Nephron progenitor cell (in vitro differentiated cells): ENCODE data around the gene PHTF1.

ENCODE experiments used
- DNase-seq: peaks from one replicate; pipeline ENCODE4 v3.0.0; 2021
- H3K27ac Mint-ChIP-seq: 2 replicates; pipeline ENCODE4 v1.8.0; 2021; ENCODE audit warnings: mild to moderate bottlenecking, moderate library complexity, mixed read lengths
- H3K27me3 Mint-ChIP-seq: 2 replicates; pipeline ENCODE4 v1.8.0; 2021; ENCODE audit warnings: mild to moderate bottlenecking, low read depth, mixed read lengths; ENCODE audit not compliant: poor library complexity
- H3K36me3 Mint-ChIP-seq: 2 replicates; pipeline ENCODE4 v1.8.0; 2021; ENCODE audit warnings: low read depth, mixed read lengths
- H3K4me1 Mint-ChIP-seq: 2 replicates; pipeline ENCODE4 v1.8.0; 2021; ENCODE audit warnings: mixed read lengths
- H3K4me3 Mint-ChIP-seq: 2 replicates; pipeline ENCODE4 v1.8.0; 2021; ENCODE audit warnings: mild to moderate bottlenecking, moderate library complexity, mixed read lengths
- H3K9me3 Mint-ChIP-seq: 2 replicates; pipeline ENCODE4 v1.8.0; 2021; ENCODE audit warnings: mild to moderate bottlenecking, moderate library complexity, mixed read lengths
- CTCF ChIP-seq: fragments of 200-600 bp; sonication (generic); IDR thresholded peaks from 2 replicates; pipeline ENCODE4 v1.5.0; 2021; ENCODE audit warnings: antibody characterized with exemption

The PHTF1 gene

GRCh38 chr1:113675302-113675701 lies 84.0 kb downstream of the PHTF1 start:
- Mint-ChIP-seq H3K4me1 (peaks cover 16% of the 10 kb centered on the region), H3K9me3 (no peaks in the 10 kb centered on the region), H3K27ac (no peak overlapping the region), H3K4me3 (no peak overlapping the region), H3K27me3 (no peaks in the 10 kb centered on the region), H3K36me3 (peaks cover 16% of the 10 kb centered on the region)
- TF ChIP-seq CTCF: no peak
- no peak for DNase-seq

GRCh38 chr1:113674591-113674990 lies 84.7 kb downstream of the PHTF1 start:
- Mint-ChIP-seq H3K4me3 (no peak overlapping the region), H3K4me1 (peaks cover 16% of the 10 kb centered on the region), H3K27ac (no peak overlapping the region), H3K27me3 (no peaks in the 10 kb centered on the region), H3K36me3 (peaks cover 16% of the 10 kb centered on the region), H3K9me3 (no peaks in the 10 kb centered on the region)
- no peak for TF ChIP-seq CTCF
- DNase-seq: no peak

- TF ChIP-seq CTCF: no peak
- H3K36me3 Mint-ChIP-seq: peaks cover 21% of the 10 kb centered on the region
- no peak overlapping the region for H3K27ac Mint-ChIP-seq
- peaks cover 3% of the 10 kb centered on the region for H3K9me3 Mint-ChIP-seq
- peaks cover 9% of the 10 kb centered on the region for H3K4me1 Mint-ChIP-seq
- no peak overlapping the region for H3K4me3 Mint-ChIP-seq
- no peak for DNase-seq
- no peaks in the 10 kb centered on the region for H3K27me3 Mint-ChIP-seq
Observed at GRCh38 chr1:113672491-113672890, 86.8 kb downstream of the PHTF1 start.

GRCh38 chr1:113670650-113671049 lies 88.6 kb downstream of the PHTF1 start:
- H3K27me3 Mint-ChIP-seq: no peaks in the 10 kb centered on the region
- H3K9me3 Mint-ChIP-seq: peaks cover 11% of the 10 kb centered on the region
- peaks cover 30% of the 10 kb centered on the region for H3K36me3 Mint-ChIP-seq
- TF ChIP-seq CTCF: no peak
- no peaks in the 10 kb centered on the region for H3K4me1 Mint-ChIP-seq
- no peak overlapping the region for H3K27ac Mint-ChIP-seq
- no peak for DNase-seq
- H3K4me3 Mint-ChIP-seq: no peak overlapping the region

- TF ChIP-seq CTCF: no peak
- Mint-ChIP-seq H3K27ac (no peak overlapping the region), H3K36me3 (peaks cover 30% of the 10 kb centered on the region), H3K4me1 (no peaks in the 10 kb centered on the region), H3K4me3 (no peak overlapping the region), H3K9me3 (peaks cover 11% of the 10 kb centered on the region), H3K27me3 (no peaks in the 10 kb centered on the region)
- DNase-seq: no peak
Observed at GRCh38 chr1:113669988-113670387, 89.3 kb downstream of the PHTF1 start.

GRCh38 chr1:113666126-113666525 lies 93.2 kb downstream of the PHTF1 start:
- no peak for TF ChIP-seq CTCF
- H3K4me3 Mint-ChIP-seq: no peak overlapping the region
- no peak overlapping the region for H3K27ac Mint-ChIP-seq
- no peak for DNase-seq
- peaks cover 11% of the 10 kb centered on the region for H3K9me3 Mint-ChIP-seq
- peaks cover 30% of the 10 kb centered on the region for H3K36me3 Mint-ChIP-seq
- no peaks in the 10 kb centered on the region for H3K27me3 Mint-ChIP-seq
- H3K4me1 Mint-ChIP-seq: no peaks in the 10 kb centered on the region
